A549 (cell line): ENCODE data around the gene GLIPR1L1. TPM values are rescaled to one million over a fixed set of nuclear protein-coding genes. Genes with fewer than 3 reads are reported as not detected.
"Not testable (repeated sequence)": the region's sequence is repeated elsewhere in the genome, so short reads cannot be mapped to it uniquely, and the experiment has no call there.

Experiments used
- ATAC-seq, 2 experiments: fragments of 200-7000 bp in 1 of 2; fragments of >200 bp in 1 of 2; cut with Nextera tagmentation in 1 of 2; cut with Tn5 transposase in 1 of 2; 3 replicates each; pipeline versions ENCODE4 v1.8.0 to v1.9.1; 2018 to 2020; ENCODE audit warnings: mild to moderate bottlenecking in 1 of 2, moderate library complexity in 1 of 2
- CTCF ChIA-PET: fragments of 300-600 bp; sonication (Branson Sonifier 250); formaldehyde crosslinking; extraction: SDS; loops from one replicate; lab custom pipeline; 2021; ENCODE audit warnings: antibody characterized with exemption, inconsistent platforms; lab: Yijun Ruan, JAX
- POLR2A ChIA-PET: fragments of 350-600 bp; formaldehyde crosslinking; extraction: SDS; loops from one replicate; lab custom pipeline; 2021; ENCODE audit warnings: antibody characterized with exemption, inconsistent platforms; lab: Yijun Ruan, JAX
- DNase-seq, 2 experiments: peaks; one replicate each; pipeline versions ENCODE4 v3.0.0 to v3.0.0-alpha.2; 2011 to 2016; ENCODE audit warnings: low read depth in 1 of 2, low spot score in 1 of 2
- FAIRE-seq: peaks from 2 replicates; lab custom pipeline; 2011; peaks lifted over from hg19 to GRCh38; lab: Jason Lieb, UNC
- H3K27ac ChIP-seq, 2 experiments: fragments of >200 bp; sonication (Bioruptor Twin); formaldehyde crosslinking; 3 replicates each; pipeline ENCODE4 v1.5.1; 2016 to 2017
- H3K4me1 ChIP-seq: fragments of >200 bp; sonication (Bioruptor Twin); formaldehyde crosslinking; 3 replicates; pipeline ENCODE4 v1.6.1; 2016
- H3K4me2 ChIP-seq: fragments of >200 bp; sonication (Bioruptor Twin); formaldehyde crosslinking; 3 replicates; pipeline ENCODE4 v1.6.1; 2016
- H3K4me3 ChIP-seq: fragments of >200 bp; sonication (Bioruptor Twin); formaldehyde crosslinking; 3 replicates; pipeline ENCODE4 v1.5.1; 2016
- H3K9me3 ChIP-seq: fragments of >200 bp; sonication (Bioruptor Twin); formaldehyde crosslinking; 3 replicates; pipeline ENCODE4 v1.6.1; 2016
- CBX2 ChIP-seq: fragments of 200-600 bp; sonication (generic); IDR thresholded peaks from 2 replicates; pipeline ENCODE4 v1.6.1; 2016; ENCODE audit warnings: low read depth, mild to moderate bottlenecking, borderline replicate concordance
- CHD4 ChIP-seq: fragments of 200-600 bp; sonication (generic); IDR thresholded peaks from 2 replicates; pipeline ENCODE4 v1.6.1; 2016; ENCODE audit warnings: antibody characterized with exemption, mild to moderate bottlenecking, borderline replicate concordance
- EHMT2 ChIP-seq: fragments of 200-600 bp; sonication (generic); IDR thresholded peaks from 2 replicates; pipeline ENCODE4 v1.6.1; 2016; ENCODE audit warnings: antibody characterized with exemption, low read depth, mild to moderate bottlenecking, moderate library complexity
- FOSL2 ChIP-seq, 2 experiments: fragments of 450-650 bp in 1 of 2; fragments of >200 bp in 1 of 2; sonication (Bioruptor Twin) in 1 of 2; formaldehyde crosslinking; IDR thresholded peaks; 2 replicates each; pipeline versions ENCODE4 v1.5.0 to v1.6.1; 2016 to 2020; ENCODE audit warnings: mild to moderate bottlenecking in 1 of 2, moderate library complexity in 1 of 2
- FOXS1 ChIP-seq: fragments of 250-450 bp; sonication (Bioruptor Pico); IDR thresholded peaks from 2 replicates; pipeline ENCODE4 v1.5.0; 2020; ENCODE audit warnings: mild to moderate bottlenecking, moderate library complexity
- GATA3 ChIP-seq: IDR thresholded peaks from 2 replicates; pipeline ENCODE4 v1.6.1; 2012; ENCODE audit warnings: borderline replicate concordance
- HEYL ChIP-seq: fragments of 250-450 bp; sonication (Bioruptor Pico); IDR thresholded peaks from 2 replicates; pipeline ENCODE4 v1.8.0; 2021; ENCODE audit warnings: mild to moderate bottlenecking, moderate library complexity
- JUN ChIP-seq, 2 experiments: fragments of >200 bp; sonication (Bioruptor Twin); formaldehyde crosslinking; IDR thresholded peaks; 2 replicates in 1 of 2; 3 replicates in 1 of 2; pipeline ENCODE4 v1.6.1; 2016 to 2017
- MAFK ChIP-seq: fragments of 450-650 bp; IDR thresholded peaks from 2 replicates; pipeline ENCODE4 v1.6.1; 2014; ENCODE audit not compliant: partially characterized antibody
- NPAS2 ChIP-seq: fragments of 250-450 bp; sonication (Bioruptor Pico); IDR thresholded peaks from 2 replicates; pipeline ENCODE4 v1.8.0; 2022; ENCODE audit warnings: mild to moderate bottlenecking, moderate library complexity, borderline replicate concordance
- PBX3 ChIP-seq: IDR thresholded peaks from 2 replicates; pipeline ENCODE4 v1.6.1; 2012
- RAD21 ChIP-seq, 2 experiments: fragments of >200 bp in 1 of 2; sonication (Bioruptor Twin) in 1 of 2; formaldehyde crosslinking in 1 of 2; IDR thresholded peaks in 1 of 2; conservative IDR thresholded peaks in 1 of 2; 2 replicates in 1 of 2; 3 replicates in 1 of 2; pipeline ENCODE4 v1.6.1; 2012 to 2018; ENCODE audit warnings: inconsistent platforms in 1 of 2
- RFX5 ChIP-seq: fragments of 450-650 bp; IDR thresholded peaks from 2 replicates; pipeline ENCODE4 v1.7.1; 2014; ENCODE audit warnings: antibody characterized with exemption, mild to moderate bottlenecking, moderate library complexity
- RNF2 ChIP-seq: fragments of 200-600 bp; sonication (generic); IDR thresholded peaks from 2 replicates; pipeline ENCODE4 v1.6.1; 2016; ENCODE audit warnings: low read depth, mild to moderate bottlenecking, antibody characterized with exemption, moderate library complexity, borderline replicate concordance
- SREBF2 ChIP-seq: fragments of 450-650 bp; IDR thresholded peaks from 2 replicates; pipeline ENCODE4 v1.6.1; 2014; ENCODE audit warnings: mild to moderate bottlenecking, moderate library complexity
- ZNF302 ChIP-seq: fragments of 250-450 bp; sonication (Bioruptor Pico); IDR thresholded peaks from 2 replicates; pipeline ENCODE4 v1.9.0; 2021; ENCODE audit warnings: inconsistent platforms, mild to moderate bottlenecking, moderate library complexity
- ZSCAN20 ChIP-seq: fragments of 250-450 bp; sonication (Bioruptor Pico); IDR thresholded peaks from 2 replicates; pipeline ENCODE4 v1.8.0; 2022; ENCODE audit warnings: mild to moderate bottlenecking, moderate library complexity
- WGBS: methylation state at CpG from one replicate; pipeline ENCODE4 v1.1.6; 2017; ENCODE audit errors: missing lambda C conversion rate; 5-methylcytosine and 5-hydroxymethylcytosine counted together
- polyA plus RNA-seq, 4 experiments: library from polyadenylated mRNA; depleted of rRNA in 3 of 4; stranded (reverse); fragments of >200 nt; fragmentation: RNase III in 1 of 4; extraction: RNeasy Plus Mini Kit Qiagen cat#74134 plus additional on column Dnase treatment in 1 of 4; gene quantifications; 2 replicates in 3 of 4; 3 replicates in 1 of 4; pipeline ENCODE4 v1.2.3, GENCODE V29; 2011 to 2017

GLIPR1L1 gene
- polyA plus RNA-seq, 2 of the 4 experiments (the other 2 are of a cell fraction) = not detected

- no peak for TF ChIP-seq RFX5
- no peak for TF ChIP-seq RAD21 (conservative IDR thresholded peaks at IDR 0.05 in 1 of 2, IDR thresholded peaks at IDR 0.05 in 1 of 2)
These were observed 7.4 kb downstream of the GLIPR1L1 start (continued) for GRCh38 chr12:75341873-75342272.

- Histone ChIP-seq H3K27ac (no peak overlapping the region), H3K4me3 (no peak overlapping the region), H3K4me1 (peaks cover 7% of the 10 kb centered on the region; the same call in 2 of the 3 replicates), H3K9me3 (no peaks in the 10 kb centered on the region), H3K4me2 (no peak overlapping the region)
- CTCF ChIA-PET = interaction anchor here (0.7 kb wide), 1 partner anchor 12 kb away, joined by 4 read pairs; no protein-coding TSS in a partner anchor
- TF ChIP-seq FOSL2 (IDR thresholded peaks at IDR 0.05) = no peak
- peak; percentile 33; the same call in 1 of the 2 replicates for TF ChIP-seq FOSL2 (CRISPR knock-in tag; IDR thresholded peaks at IDR 0.05)
- TF ChIP-seq CBX2 = no peak
- no peak for DNase-seq
- no peak for ATAC-seq
- WGBS = 37% methylated on average over 2 of the region's 2 CpGs
- FAIRE-seq = peak; percentile 23
- POLR2A ChIA-PET = interaction anchor here (1.0 kb wide), 1 partner anchor 45 kb away, joined by 3 read pairs; the partner anchor contains the start of gene GLIPR1L2
These were observed 11.1 kb downstream of the GLIPR1L1 start for GRCh38 chr12:75345531-75345930.

- WGBS = 90% methylated on average over 6 of the region's 6 CpGs
- H3K4me1 ChIP-seq, H3K9me3 ChIP-seq, ATAC-seq, H3K4me2 ChIP-seq, FAIRE-seq, H3K27ac ChIP-seq, H3K4me3 ChIP-seq, DNase-seq: not testable (repeated sequence)
- ChIA-PET CTCF (interaction anchor here (0.7 kb wide), 1 partner anchor 12 kb away, joined by 4 read pairs; no protein-coding TSS in a partner anchor), POLR2A (interaction anchor here (1.0 kb wide), 1 partner anchor 45 kb away, joined by 3 read pairs; the partner anchor contains the start of gene GLIPR1L2)
These were observed 11.7 kb downstream of the GLIPR1L1 start for GRCh38 chr12:75346215-75346614.

GRCh38 chr12:75349946-75350345 is 15.5 kb downstream of the GLIPR1L1 start:
- FAIRE-seq (no peak), ATAC-seq (no peak), DNase-seq (no peak)
- CTCF ChIA-PET = interaction anchor here (1.5 to 2.6 kb wide), 2 partner anchors 11 to 19 kb away, joined by 4 to 5 read pairs; no protein-coding TSS in a partner anchor
- Histone ChIP-seq H3K27ac (no peak overlapping the region), H3K4me1 (peaks cover 3% of the 10 kb centered on the region; the same call in 1 of the 3 replicates), H3K9me3 (peaks cover 8% of the 10 kb centered on the region; the same call in 1 of the 3 replicates), H3K4me2 (no peak overlapping the region), H3K4me3 (no peak overlapping the region)
- no peak for TF ChIP-seq ZNF302 (CRISPR knock-in tag)
- no peak for TF ChIP-seq RNF2
- no peak for TF ChIP-seq HEYL
- TF ChIP-seq MAFK = no peak
- no peak for TF ChIP-seq CHD4
- no peak for TF ChIP-seq SREBF2
- no peak for TF ChIP-seq FOSL2 (IDR thresholded peaks at IDR 0.05)
- TF ChIP-seq FOSL2 (CRISPR knock-in tag; IDR thresholded peaks at IDR 0.05) = no peak
- no peak for TF ChIP-seq EHMT2
- no peak for TF ChIP-seq ZSCAN20
- TF ChIP-seq FOXS1 (CRISPR knock-in tag) = no peak
- POLR2A ChIA-PET = no interaction called here
- 78% methylated on average over 4 of the region's 4 CpGs for WGBS

GRCh38 chr12:75350413-75350812 is 15.9 kb downstream of the GLIPR1L1 start:
- DNase-seq (no peak), ATAC-seq (no peak), FAIRE-seq (no peak)
- WGBS = 52% methylated on average over 2 of the region's 2 CpGs
- no peak overlapping the region for H3K27ac ChIP-seq
- no peak overlapping the region for H3K4me3 ChIP-seq
- H3K4me2 ChIP-seq = no peak overlapping the region
- ChIA-PET POLR2A (no interaction called here), CTCF (interaction anchor here (1.5 to 2.6 kb wide), 2 partner anchors 11 to 18 kb away, joined by 4 to 5 read pairs; no protein-coding TSS in a partner anchor)
- H3K9me3 ChIP-seq = peaks cover 8% of the 10 kb centered on the region; the same call in 1 of the 3 replicates
- peaks cover 2% of the 10 kb centered on the region; the same call in 1 of the 3 replicates for H3K4me1 ChIP-seq
- no peak for TF ChIP-seq PBX3
- TF ChIP-seq NPAS2 (CRISPR knock-in tag) = no peak
- TF ChIP-seq GATA3 = no peak
- TF ChIP-seq JUN (IDR thresholded peaks at IDR 0.05) = no peak
